ENCODE results near the gene FAM107B. TPM values are rescaled to one million over a fixed set of nuclear protein-coding genes. Genes with fewer than 3 reads are reported as not detected.

FAM107B gene
- total RNA-seq, 4 donors from 2014 or later: 19.5 to 35.2 (median 25.6) TPM

DNA sequence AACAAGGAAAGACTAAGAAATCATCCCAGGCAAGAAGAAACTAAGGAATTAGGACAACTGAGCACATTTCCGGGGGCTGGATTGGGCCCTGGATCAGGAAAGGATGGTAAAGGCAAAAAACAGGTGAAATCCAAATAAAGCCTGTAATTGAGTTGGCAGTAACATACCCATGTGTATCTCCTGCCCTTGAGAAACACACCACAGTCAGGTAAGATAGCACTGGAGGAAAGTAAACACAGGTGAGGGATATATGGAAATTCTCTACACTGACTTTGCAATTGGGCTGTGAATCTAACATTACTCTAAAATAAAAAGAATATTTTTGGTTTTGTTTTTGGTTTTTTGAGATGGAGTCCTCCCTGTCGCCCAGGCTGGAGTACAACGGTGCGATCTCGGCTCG lies 303.8 kb downstream of the FAM107B start:
- Histone ChIP-seq H3K36me3 (no peaks in the 10 kb centered on the region), H3K27me3 (peaks cover 4% of the 10 kb centered on the region), H3K4me3 (no peak overlapping the region), H3K27ac (no peak overlapping the region), H3K9me3 (no peaks in the 10 kb centered on the region), H3K4me1 (peaks cover 8% of the 10 kb centered on the region)
- DNase-seq (ENCODE audit: low spot score in 2 of 2): no peak
- 96% methylated on average over 6 of the region's 6 CpGs for WGBS
- TF ChIP-seq, protein P1, sequence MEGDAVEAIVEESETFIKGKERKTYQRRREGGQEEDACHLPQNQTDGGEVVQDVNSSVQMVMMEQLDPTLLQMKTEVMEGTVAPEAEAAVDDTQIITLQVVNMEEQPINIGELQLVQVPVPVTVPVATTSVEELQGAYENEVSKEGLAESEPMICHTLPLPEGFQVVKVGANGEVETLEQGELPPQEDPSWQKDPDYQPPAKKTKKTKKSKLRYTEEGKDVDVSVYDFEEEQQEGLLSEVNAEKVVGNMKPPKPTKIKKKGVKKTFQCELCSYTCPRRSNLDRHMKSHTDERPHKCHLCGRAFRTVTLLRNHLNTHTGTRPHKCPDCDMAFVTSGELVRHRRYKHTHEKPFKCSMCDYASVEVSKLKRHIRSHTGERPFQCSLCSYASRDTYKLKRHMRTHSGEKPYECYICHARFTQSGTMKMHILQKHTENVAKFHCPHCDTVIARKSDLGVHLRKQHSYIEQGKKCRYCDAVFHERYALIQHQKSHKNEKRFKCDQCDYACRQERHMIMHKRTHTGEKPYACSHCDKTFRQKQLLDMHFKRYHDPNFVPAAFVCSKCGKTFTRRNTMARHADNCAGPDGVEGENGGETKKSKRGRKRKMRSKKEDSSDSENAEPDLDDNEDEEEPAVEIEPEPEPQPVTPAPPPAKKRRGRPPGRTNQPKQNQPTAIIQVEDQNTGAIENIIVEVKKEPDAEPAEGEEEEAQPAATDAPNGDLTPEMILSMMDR (IDR thresholded peaks at IDR 0.05): no peak
- TF ChIP-seq POLR2A (IDR thresholded peaks at IDR 0.05) (no peak), EP300 (IDR thresholded peaks at IDR 0.05) (no peak), POLR2AphosphoS5 (IDR thresholded peaks at IDR 0.05) (no peak)

DNA sequence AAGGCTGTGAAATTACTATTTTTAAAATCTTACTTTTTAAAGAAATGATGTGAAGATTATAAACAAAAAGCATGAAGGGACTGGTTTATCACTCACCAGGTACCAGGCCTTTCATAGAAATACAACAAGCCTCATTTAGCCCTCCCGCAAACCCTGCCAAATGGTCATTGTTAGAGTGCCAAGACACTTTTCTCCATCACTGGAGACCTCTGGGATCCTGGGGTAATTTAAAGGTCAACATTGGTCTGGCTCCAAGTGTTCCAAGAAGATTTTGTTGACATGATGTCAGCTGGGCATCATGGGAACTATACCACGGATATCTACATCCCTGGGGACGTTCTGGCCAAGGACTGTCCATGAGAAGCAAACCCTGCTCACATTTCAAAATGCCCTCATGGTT lies 306.0 kb downstream of the FAM107B start:
- no peaks in the 10 kb centered on the region for H3K9me3 ChIP-seq
- peaks cover 4% of the 10 kb centered on the region for H3K27me3 ChIP-seq
- DNase-seq (ENCODE audit: low spot score in 2 of 2): no peak
- TF ChIP-seq, protein P1 (IDR thresholded peaks at IDR 0.05): no peak
- TF ChIP-seq POLR2AphosphoS5 (IDR thresholded peaks at IDR 0.05) (no peak), EP300 (IDR thresholded peaks at IDR 0.05) (no peak), POLR2A (IDR thresholded peaks at IDR 0.05) (no peak)
- H3K4me1 ChIP-seq: peaks cover 8% of the 10 kb centered on the region
- no peak overlapping the region for H3K27ac ChIP-seq
- 71% methylated on average over 3 of the region's 3 CpGs for WGBS
- no peaks in the 10 kb centered on the region for H3K36me3 ChIP-seq
- no peak overlapping the region for H3K4me3 ChIP-seq

Other genes starting within 250 kb of the FAM107B start
- gene CDNF, start 63.1 kb upstream of the FAM107B start, total RNA-seq: 1 to 10 TPM; 2.3 to 5.3 (median 4.3) TPM
- 10 to 100 TPM in 1 of 4 donors, 1 to 10 TPM in 3; 6.6 to 11.7 (median 7.4) TPM for gene HSPA14, start 63.4 kb upstream of the FAM107B start, total RNA-seq
- gene MSANTD7, start 63.4 kb upstream of the FAM107B start, total RNA-seq: 10 to 100 TPM in 3 of 4 donors, 1 to 10 TPM in 1; 6.6 to 21.6 (median 13.9) TPM
- gene SUV39H2, start 104.0 kb upstream of the FAM107B start, total RNA-seq: 10 to 100 TPM in 1 of 4 donors, 1 to 10 TPM in 3; 2.3 to 11.2 (median 5.9) TPM
- gene DCLRE1C, start 179.2 kb upstream of the FAM107B start, total RNA-seq: 10 to 100 TPM in 3 of 4 donors, 1 to 10 TPM in 1; 7.1 to 17.5 (median 13.0) TPM
- not detected for gene MEIG1, start 184.5 kb upstream of the FAM107B start, total RNA-seq

Data from suprapubic skin (tissue), 4 donors.